A673 (cell line): ENCODE results near the gene ZSCAN12. TPM values are rescaled to one million over a fixed set of nuclear protein-coding genes. Genes with fewer than 3 reads are reported as not detected.

Source experiments
- BruUV-seq: library from RNA; stranded (reverse); fragments of 400-500 nt; replicated peaks from 2 replicates; lab custom pipeline; 2021; lab: Mats Ljungman, UMichigan
- CTCF ChIA-PET: fragments of 300-600 bp; sonication (Branson Sonifier 250); formaldehyde crosslinking; loops from one replicate; lab custom pipeline; 2022; ENCODE audit warnings: antibody characterized with exemption; lab: Charles Lee
- POLR2A ChIA-PET: fragments of 300-600 bp; sonication (Branson Sonifier 250); formaldehyde crosslinking; loops from one replicate; lab custom pipeline; 2022; ENCODE audit warnings: antibody characterized with exemption; ENCODE audit not compliant: low non-redundant PET; lab: Charles Lee
- DNase-seq: peaks from one replicate; pipeline ENCODE4 v3.0.0-alpha.2; 2015; ENCODE audit warnings: low spot score
- H3K27ac ChIP-seq: fragments of 200-600 bp; sonication (generic); 2 replicates; pipeline ENCODE4 v1.5.1; 2016; ENCODE audit warnings: mixed run types, low read depth, mild to moderate bottlenecking, mixed read lengths, antibody characterized with exemption, low read length; ENCODE audit not compliant: poor library complexity, severe bottlenecking
- H3K27me3 ChIP-seq: fragments of 200-600 bp; sonication (generic); replicated peaks from 2 replicates; pipeline ENCODE4 v1.6.1; 2017; ENCODE audit warnings: mixed run types, low read depth, mild to moderate bottlenecking, mixed read lengths, antibody characterized with exemption, low read length; ENCODE audit not compliant: insufficient read depth, poor library complexity
- H3K36me3 ChIP-seq: fragments of 200-600 bp; sonication (generic); 2 replicates; pipeline ENCODE4 v1.6.1; 2016; ENCODE audit warnings: mixed run types, mild to moderate bottlenecking, mixed read lengths, antibody characterized with exemption, low read length; ENCODE audit not compliant: insufficient read depth, poor library complexity, severe bottlenecking
- H3K4me1 ChIP-seq: fragments of 200-600 bp; sonication (generic); 2 replicates; pipeline ENCODE4 v1.6.1; 2017; ENCODE audit warnings: mixed run types, mild to moderate bottlenecking, mixed read lengths, antibody characterized with exemption, low read length; ENCODE audit not compliant: insufficient read depth, poor library complexity, severe bottlenecking
- H3K4me3 ChIP-seq: fragments of 200-600 bp; sonication (generic); 2 replicates; pipeline ENCODE4 v1.5.1; 2016; ENCODE audit warnings: low read depth, mixed run types, mild to moderate bottlenecking, mixed read lengths, low read length; ENCODE audit not compliant: poor library complexity, severe bottlenecking
- H3K9me3 ChIP-seq: fragments of 200-600 bp; sonication (generic); 2 replicates; pipeline ENCODE4 v1.6.1; 2016; ENCODE audit warnings: mixed run types, low read depth, mild to moderate bottlenecking, mixed read lengths, antibody characterized with exemption, low read length; ENCODE audit not compliant: poor library complexity, severe bottlenecking
- EZH2 ChIP-seq: fragments of 200-600 bp; sonication (generic); IDR thresholded peaks from 2 replicates; pipeline ENCODE4 v1.6.1; 2017; ENCODE audit warnings: borderline replicate concordance, low read depth, mild to moderate bottlenecking, mixed read lengths, antibody characterized with exemption, low read length; ENCODE audit not compliant: poor library complexity, severe bottlenecking
- intact Hi-C: fragments of 100-400 bp; cut with micrococcal nuclease; formaldehyde crosslinking; loops from one replicate; pipeline ENCODE4 v1.10.0; 2022; ENCODE audit not compliant: unreplicated experiment
- total RNA-seq: library from RNA; stranded (reverse); gene quantifications from 2 replicates; pipeline ENCODE4 v1.2.3, GENCODE V29; 2021
- TF ChIP-seq, protein P1 (sequence below): fragments of 300-800, 200-600 bp; sonication (generic); conservative IDR thresholded peaks from 2 replicates; pipeline ENCODE4 v1.5.1; 2017; ENCODE audit warnings: low read depth, mild to moderate bottlenecking, antibody characterized with exemption, low read length, moderate library complexity, mixed read lengths

ZSCAN12 gene
- total RNA-seq, 1 experiment from 2014 or later: 13.1 TPM

DNA sequence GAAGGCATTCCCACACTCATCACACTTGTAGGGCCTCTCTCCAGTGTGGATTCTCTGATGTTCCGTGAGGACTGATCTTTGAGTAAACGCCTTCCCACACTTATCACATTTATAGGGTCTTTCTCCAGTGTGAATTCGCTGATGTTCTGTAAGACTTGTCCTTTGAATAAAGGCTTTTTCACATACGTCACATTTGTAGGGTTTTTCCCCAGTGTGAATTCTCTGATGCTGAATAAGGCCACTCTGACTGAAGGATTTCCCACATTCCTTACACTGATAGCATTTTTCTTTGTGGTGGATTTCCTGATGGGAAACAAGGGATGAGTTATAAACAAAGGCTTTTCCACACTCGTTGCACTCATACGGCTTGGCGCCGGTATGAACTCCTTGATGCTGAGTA lies 8.9 kb downstream of the ZSCAN12 start:
- TF ChIP-seq EZH2: no peak
- TF ChIP-seq, protein P1, sequence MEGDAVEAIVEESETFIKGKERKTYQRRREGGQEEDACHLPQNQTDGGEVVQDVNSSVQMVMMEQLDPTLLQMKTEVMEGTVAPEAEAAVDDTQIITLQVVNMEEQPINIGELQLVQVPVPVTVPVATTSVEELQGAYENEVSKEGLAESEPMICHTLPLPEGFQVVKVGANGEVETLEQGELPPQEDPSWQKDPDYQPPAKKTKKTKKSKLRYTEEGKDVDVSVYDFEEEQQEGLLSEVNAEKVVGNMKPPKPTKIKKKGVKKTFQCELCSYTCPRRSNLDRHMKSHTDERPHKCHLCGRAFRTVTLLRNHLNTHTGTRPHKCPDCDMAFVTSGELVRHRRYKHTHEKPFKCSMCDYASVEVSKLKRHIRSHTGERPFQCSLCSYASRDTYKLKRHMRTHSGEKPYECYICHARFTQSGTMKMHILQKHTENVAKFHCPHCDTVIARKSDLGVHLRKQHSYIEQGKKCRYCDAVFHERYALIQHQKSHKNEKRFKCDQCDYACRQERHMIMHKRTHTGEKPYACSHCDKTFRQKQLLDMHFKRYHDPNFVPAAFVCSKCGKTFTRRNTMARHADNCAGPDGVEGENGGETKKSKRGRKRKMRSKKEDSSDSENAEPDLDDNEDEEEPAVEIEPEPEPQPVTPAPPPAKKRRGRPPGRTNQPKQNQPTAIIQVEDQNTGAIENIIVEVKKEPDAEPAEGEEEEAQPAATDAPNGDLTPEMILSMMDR: no peak

DNA sequence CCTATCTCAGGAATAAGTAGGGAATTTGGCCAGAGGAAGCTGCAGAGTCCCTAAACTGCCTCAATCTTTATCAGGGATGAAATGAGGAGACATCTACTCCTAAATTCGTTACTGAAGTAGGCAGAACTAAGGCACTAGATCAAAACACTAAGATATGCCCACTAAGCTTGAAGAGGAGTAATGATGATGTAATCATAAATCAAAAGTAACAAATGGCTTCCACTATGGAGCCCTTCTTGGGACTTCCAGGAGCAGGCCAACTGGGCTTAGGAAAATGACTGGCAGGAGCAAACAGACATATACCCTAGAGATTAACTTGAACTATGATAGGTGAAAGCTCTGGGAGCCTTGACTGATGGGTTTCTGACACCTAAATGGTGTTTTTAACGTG lies 15.4 kb downstream of the ZSCAN12 start:
- H3K36me3 ChIP-seq: peaks cover 33% of the 10 kb centered on the region
- TF ChIP-seq EZH2: no peak
- TF ChIP-seq, protein P1: no peak
- intact Hi-C loops: no loop called here
- no peaks in the 10 kb centered on the region for H3K9me3 ChIP-seq
- ChIA-PET CTCF (no interaction called here), POLR2A (no interaction called here)
- H3K27ac ChIP-seq: no peak overlapping the region
- no peaks in the 10 kb centered on the region for H3K4me1 ChIP-seq
- DNase-seq: no peak
- no TSS peak for BruUV-seq
- H3K4me3 ChIP-seq: no peak overlapping the region
- no peaks in the 10 kb centered on the region for H3K27me3 ChIP-seq

More for the DNA sequence above, 8.9 kb downstream of the ZSCAN12 start:
- no peaks in the 10 kb centered on the region for H3K27me3 ChIP-seq
- intact Hi-C loops: loop anchor here (5.0 kb wide), 1 partner anchor 292 kb away; no protein-coding TSS in a partner anchor
- H3K9me3 ChIP-seq: no peaks in the 10 kb centered on the region
- no peaks in the 10 kb centered on the region for H3K4me1 ChIP-seq
- BruUV-seq: TSS peak; percentile 3
- POLR2A ChIA-PET: no interaction called here
- H3K4me3 ChIP-seq: no peak overlapping the region
- DNase-seq: no peak
- peaks cover 60% of the 10 kb centered on the region for H3K36me3 ChIP-seq
- CTCF ChIA-PET: no interaction called here
- no peak overlapping the region for H3K27ac ChIP-seq

DNA sequence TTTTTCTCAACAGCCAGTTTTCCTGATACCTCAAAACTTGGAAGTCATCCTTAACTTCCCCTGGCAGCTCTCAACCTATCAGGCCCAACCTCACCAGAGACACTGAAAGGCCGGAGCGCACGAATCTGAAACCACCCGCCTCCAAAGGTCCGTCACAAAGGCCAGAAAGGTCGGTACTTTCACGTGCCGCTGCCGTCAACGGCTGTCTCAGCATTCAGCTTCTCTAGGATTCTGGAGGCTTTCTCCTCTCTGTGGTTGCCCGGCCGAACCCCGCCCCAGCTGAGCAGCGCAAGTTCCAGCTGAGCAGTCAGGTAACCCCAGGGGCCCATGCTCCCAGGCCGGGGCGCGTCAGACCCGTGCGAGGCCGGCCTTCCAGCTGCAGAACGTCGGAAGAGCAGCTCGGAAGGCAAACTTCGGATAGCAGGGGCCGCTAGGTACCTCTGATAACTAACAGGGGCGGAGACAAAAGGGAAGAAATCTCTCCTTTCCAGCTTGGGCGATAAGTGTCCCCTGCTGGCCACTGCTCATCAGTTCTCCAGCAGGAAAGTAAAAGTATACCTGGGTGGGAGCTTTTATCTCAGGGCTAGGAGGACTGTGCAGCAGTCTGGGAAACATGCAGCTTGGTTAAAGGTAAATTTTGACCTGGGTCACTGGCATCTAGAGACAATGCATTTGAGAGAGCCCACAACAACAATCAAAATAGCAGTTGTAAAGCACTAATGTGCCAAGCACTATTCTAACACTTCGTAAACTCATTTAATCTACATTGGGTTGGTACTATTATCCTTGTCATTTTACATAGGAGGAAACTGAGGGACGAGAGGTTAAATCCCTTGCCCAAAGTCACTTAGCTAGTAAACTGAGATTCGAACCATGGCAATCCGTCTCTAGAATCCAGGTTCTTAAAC lies 16.1 kb downstream of the ZSCAN12 start:
- Histone ChIP-seq H3K4me3 (peak overlapping the region; percentile 50), H3K27ac (no peak overlapping the region), H3K36me3 (peaks cover 34% of the 10 kb centered on the region), H3K9me3 (no peaks in the 10 kb centered on the region), H3K4me1 (no peaks in the 10 kb centered on the region), H3K27me3 (no peaks in the 10 kb centered on the region)
- intact Hi-C loops: no loop called here
- ChIA-PET CTCF (interaction anchor here (0.6 to 0.7 kb wide), 2 partner anchors 50 to 249 kb away, joined by 3 read pairs; no protein-coding TSS in a partner anchor), POLR2A (no interaction called here)
- TF ChIP-seq EZH2: no peak
- TF ChIP-seq, protein P1: peak; percentile 37; the same call in 1 of the 2 replicates
- BruUV-seq: no TSS peak
- DNase-seq: peak; percentile 51
